Parathyroid adenoma (tissue), 2 donors: ENCODE results near the gene PARVA.

Experiments
- H2AFZ ChIP-seq: fragments of 300-600 bp; sonication (generic); one replicate; pipeline ENCODE4 v1.7.0; 2017; ENCODE audit warnings: antibody characterized with exemption, mild to moderate bottlenecking
- H3K27ac ChIP-seq: fragments of 300-600 bp; sonication (generic); one replicate; pipeline ENCODE4 v1.7.0; 2017
- H3K27me3 ChIP-seq: fragments of 300-600 bp; sonication (generic); one replicate; pipeline ENCODE4 v1.7.0; 2017; ENCODE audit warnings: low read length; ENCODE audit not compliant: control insufficient read depth, insufficient read depth
- H3K36me3 ChIP-seq: fragments of 300-600 bp; sonication (generic); one replicate; pipeline ENCODE4 v1.7.0; 2017; ENCODE audit warnings: low read length; ENCODE audit not compliant: control insufficient read depth, insufficient read depth
- H3K4me1 ChIP-seq: fragments of 300-600 bp; sonication (generic); one replicate; pipeline ENCODE4 v1.7.0; 2017; ENCODE audit warnings: control low read depth
- H3K4me2 ChIP-seq: fragments of 300-600 bp; sonication (generic); one replicate; pipeline ENCODE4 v1.7.0; 2017; ENCODE audit warnings: low read length
- H3K4me3 ChIP-seq: fragments of 300-600 bp; sonication (generic); one replicate; pipeline ENCODE4 v1.7.0; 2017; ENCODE audit warnings: low read depth, low read length
- H3K79me2 ChIP-seq: fragments of 300-600 bp; sonication (generic); one replicate; pipeline ENCODE4 v1.7.0; 2017; ENCODE audit warnings: control low read depth
- H3K9ac ChIP-seq: fragments of 300-600 bp; sonication (generic); one replicate; pipeline ENCODE4 v1.7.0; 2017; ENCODE audit warnings: mild to moderate bottlenecking
- H3K9me3 ChIP-seq: fragments of 300-600 bp; sonication (generic); one replicate; pipeline ENCODE4 v1.7.0; 2017; ENCODE audit warnings: low read length; ENCODE audit not compliant: control insufficient read depth
- CTCF ChIP-seq: fragments of 300-600 bp; sonication (generic); IDR thresholded peaks from one replicate; pipeline ENCODE4 v1.7.0; 2017; ENCODE audit warnings: antibody characterized with exemption, mild to moderate bottlenecking
- donor health status: primary hyperparathyroidism.

Gene PARVA

GRCh38 chr11:12375720-12376119, 1.7 kb upstream of the PARVA start:
- H3K4me1 ChIP-seq = no peaks in the 10 kb centered on the region

GRCh38 chr11:12376259-12377081, 901 bp upstream of the PARVA start:
- no peak for TF ChIP-seq CTCF
- Histone ChIP-seq H3K4me3 (no peak overlapping the region), H3K9ac (no peak overlapping the region)

More at GRCh38 chr11:12375720-12376119, 1.7 kb upstream of the PARVA start:
- Histone ChIP-seq H3K9me3 (no peaks in the 10 kb centered on the region), H3K9ac (no peak overlapping the region), H3K27me3 (no peaks in the 10 kb centered on the region), H2AFZ (no peak overlapping the region), H3K79me2 (no peaks in the 10 kb centered on the region), H3K4me2 (no peak overlapping the region), H3K4me3 (no peak overlapping the region), H3K27ac (no peak overlapping the region), H3K36me3 (no peaks in the 10 kb centered on the region)
- no peak for TF ChIP-seq CTCF

DNA sequence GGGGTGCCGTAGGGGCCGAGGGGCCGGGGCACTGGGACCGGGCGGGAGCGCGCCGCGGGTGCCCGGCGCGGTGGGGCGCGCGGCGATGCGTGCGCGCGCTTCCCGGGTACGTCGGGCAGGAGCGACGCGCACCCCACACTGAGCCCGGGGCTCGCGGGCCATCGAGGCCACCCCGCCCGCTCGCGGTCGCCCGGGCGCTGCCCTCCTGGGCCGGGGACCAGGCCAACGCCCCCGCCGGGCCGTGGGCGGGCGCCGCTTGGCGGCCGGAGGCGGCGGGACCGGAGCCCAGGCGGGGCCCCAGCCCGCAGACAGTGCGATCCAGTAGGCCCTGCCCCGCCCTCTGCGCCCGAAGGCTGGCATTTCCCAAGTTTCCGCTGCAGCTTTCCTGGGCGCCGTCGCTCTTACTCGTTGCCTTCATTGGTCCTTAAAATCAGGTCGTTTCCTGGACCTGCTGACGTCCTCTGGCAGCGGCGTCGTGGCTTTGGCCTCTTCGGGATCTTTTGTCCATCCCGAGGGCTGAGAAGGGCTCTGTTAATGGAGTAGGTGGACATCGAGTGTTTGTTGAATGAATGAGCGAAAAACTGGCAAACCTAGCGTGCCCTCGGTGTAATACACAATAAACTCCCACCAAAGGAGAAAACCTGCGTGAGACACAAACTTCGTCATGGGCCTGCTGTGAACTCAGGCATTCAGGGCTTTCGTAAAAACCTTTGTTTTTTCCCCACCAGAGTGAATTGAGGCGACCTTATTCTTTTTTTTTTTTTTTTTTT, 638 bp downstream of the PARVA start:
- Histone ChIP-seq H2AFZ (peak overlapping the region; percentile 86), H3K9me3 (no peaks in the 10 kb centered on the region), H3K27me3 (no peaks in the 10 kb centered on the region), H3K79me2 (no peaks in the 10 kb centered on the region), H3K4me3 (peak overlapping the region; percentile 47), H3K4me2 (peak overlapping the region; percentile 51), H3K4me1 (no peaks in the 10 kb centered on the region), H3K27ac (peak overlapping the region; percentile 70), H3K9ac (peak overlapping the region; percentile 61), H3K36me3 (no peaks in the 10 kb centered on the region)
- no peak for TF ChIP-seq CTCF

More at GRCh38 chr11:12376259-12377081, 901 bp upstream of the PARVA start:
- Histone ChIP-seq H3K27ac (peak overlapping the region; percentile 69), H3K4me2 (no peak overlapping the region), H3K79me2 (no peaks in the 10 kb centered on the region), H3K4me1 (no peaks in the 10 kb centered on the region), H2AFZ (peak overlapping the region; percentile 84), H3K9me3 (no peaks in the 10 kb centered on the region), H3K36me3 (no peaks in the 10 kb centered on the region), H3K27me3 (no peaks in the 10 kb centered on the region)

DNA sequence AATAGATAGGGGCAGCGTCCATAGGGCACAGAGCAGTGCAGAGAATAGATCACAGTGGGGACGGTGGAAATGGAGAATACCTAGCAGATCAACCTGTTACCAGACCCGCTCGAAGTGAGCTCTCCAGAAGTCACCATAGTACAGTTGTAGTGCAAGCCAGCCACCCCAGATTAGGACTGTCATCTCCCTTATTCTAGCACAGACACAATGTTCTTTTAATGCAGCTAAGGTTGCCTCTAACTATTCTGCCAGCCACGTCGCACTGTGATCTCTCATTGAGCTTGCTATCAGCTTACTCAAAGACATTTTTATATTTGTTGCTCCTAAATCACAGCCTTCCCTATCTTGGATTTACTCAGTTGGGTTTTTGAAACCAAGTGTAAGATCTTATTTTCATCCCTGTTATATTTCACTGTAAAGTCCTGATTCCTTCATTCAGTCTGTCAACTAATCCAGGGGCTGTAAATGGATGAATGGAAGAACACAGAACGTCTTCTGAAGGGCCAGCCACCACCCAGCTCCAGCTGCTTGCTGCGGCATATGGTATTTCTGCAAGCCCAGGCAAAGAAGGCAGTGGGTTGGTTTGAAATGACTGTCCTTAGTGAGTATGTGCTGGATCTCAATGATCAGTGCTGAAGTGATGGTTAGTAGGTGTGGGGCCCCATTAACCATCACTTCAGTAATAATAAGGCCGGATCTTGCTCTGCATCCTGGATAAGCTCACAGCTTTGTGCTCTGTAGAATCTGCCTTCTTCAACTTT, 3.4 kb downstream of the PARVA start:
- TF ChIP-seq CTCF = no peak
- H3K4me3 ChIP-seq = no peak overlapping the region
- H3K27ac ChIP-seq = no peak overlapping the region
- no peaks in the 10 kb centered on the region for H3K27me3 ChIP-seq
- no peak overlapping the region for H2AFZ ChIP-seq
- H3K36me3 ChIP-seq = no peaks in the 10 kb centered on the region
- no peak overlapping the region for H3K4me2 ChIP-seq
- no peaks in the 10 kb centered on the region for H3K4me1 ChIP-seq
- no peaks in the 10 kb centered on the region for H3K9me3 ChIP-seq
- peaks cover 7% of the 10 kb centered on the region for H3K79me2 ChIP-seq
- no peak overlapping the region for H3K9ac ChIP-seq
